Epithelial cell of esophagus (primary cell): ENCODE results near the gene DNAH8.

Experiments used
- DNase-seq: peaks from one replicate; pipeline ENCODE4 v3.0.0; 2010; ENCODE audit warnings: low read depth
- H3K4me3 ChIP-seq: 2 replicates; pipeline ENCODE4 v1.5.1; 2011; ENCODE audit warnings: mild to moderate bottlenecking, low read length, control low read depth
- TF ChIP-seq, protein P1 (sequence below): IDR thresholded peaks from 2 replicates; pipeline ENCODE4 v1.5.1; 2011; ENCODE audit warnings: low read depth, mild to moderate bottlenecking, low read length, control low read depth, inconsistent platforms; ENCODE audit not compliant: insufficient read depth; ENCODE audit errors: missing control alignments

Gene DNAH8

DNA sequence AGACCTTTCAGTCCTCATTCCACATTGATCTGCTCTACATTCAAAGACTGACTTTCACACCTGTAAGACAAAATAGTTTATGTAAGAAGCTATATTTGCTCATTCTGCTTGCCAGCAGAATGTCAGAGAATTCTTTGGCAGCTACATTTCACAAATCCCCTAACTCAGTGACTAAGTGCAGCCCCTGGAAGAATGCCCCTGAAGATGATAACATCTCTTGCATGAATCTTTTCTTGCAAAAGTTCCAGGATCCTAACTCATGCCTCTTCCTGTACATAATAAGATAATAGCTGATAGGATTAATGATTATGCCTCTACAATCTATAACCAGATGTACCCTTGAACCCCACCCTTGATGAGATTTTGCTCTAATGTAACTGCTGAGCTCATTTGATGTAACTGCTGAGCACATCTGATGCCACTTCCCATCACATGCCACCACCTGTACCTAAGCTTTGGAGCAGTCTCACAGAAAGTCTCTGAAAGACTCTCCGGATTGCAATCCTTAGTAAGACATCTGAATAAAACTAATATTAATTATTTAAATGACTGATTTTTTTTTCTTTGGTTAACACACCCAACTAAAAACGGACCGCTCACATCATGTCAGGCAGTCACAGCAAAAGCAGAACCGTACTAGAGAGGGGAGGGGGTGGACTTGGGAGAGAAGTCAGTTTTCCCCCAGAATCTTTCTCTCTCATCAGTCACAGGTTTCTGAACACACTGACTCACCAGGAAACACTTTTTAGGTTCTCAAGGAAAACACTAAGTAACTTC is 684 bp upstream of the DNAH8 start:
- peak; percentile 14 for DNase-seq
- TF ChIP-seq, protein P1, sequence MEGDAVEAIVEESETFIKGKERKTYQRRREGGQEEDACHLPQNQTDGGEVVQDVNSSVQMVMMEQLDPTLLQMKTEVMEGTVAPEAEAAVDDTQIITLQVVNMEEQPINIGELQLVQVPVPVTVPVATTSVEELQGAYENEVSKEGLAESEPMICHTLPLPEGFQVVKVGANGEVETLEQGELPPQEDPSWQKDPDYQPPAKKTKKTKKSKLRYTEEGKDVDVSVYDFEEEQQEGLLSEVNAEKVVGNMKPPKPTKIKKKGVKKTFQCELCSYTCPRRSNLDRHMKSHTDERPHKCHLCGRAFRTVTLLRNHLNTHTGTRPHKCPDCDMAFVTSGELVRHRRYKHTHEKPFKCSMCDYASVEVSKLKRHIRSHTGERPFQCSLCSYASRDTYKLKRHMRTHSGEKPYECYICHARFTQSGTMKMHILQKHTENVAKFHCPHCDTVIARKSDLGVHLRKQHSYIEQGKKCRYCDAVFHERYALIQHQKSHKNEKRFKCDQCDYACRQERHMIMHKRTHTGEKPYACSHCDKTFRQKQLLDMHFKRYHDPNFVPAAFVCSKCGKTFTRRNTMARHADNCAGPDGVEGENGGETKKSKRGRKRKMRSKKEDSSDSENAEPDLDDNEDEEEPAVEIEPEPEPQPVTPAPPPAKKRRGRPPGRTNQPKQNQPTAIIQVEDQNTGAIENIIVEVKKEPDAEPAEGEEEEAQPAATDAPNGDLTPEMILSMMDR: no peak
- no peak overlapping the region for H3K4me3 ChIP-seq

DNA sequence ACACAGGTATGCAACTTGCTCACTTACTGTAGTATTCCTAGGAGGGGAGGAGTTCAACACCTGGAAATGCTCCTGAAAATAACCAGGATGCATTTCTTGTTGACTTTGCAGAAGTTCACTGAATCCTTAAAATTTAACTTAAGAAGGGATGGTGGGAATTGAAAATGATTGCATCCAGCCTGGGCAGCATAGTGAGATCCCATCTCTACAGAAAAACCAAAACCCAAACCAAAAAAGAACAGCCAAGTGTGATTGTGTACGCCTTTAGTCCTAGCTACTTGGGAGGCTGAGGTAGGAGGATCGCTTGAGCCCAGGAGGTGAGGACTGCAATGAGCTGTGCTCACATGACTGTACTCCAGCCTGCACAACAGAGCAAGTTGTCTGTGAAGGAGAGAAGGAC is 1.7 kb downstream of the DNAH8 start:
- no peak overlapping the region for H3K4me3 ChIP-seq
- DNase-seq: no peak
- TF ChIP-seq, protein P1: no peak

DNA sequence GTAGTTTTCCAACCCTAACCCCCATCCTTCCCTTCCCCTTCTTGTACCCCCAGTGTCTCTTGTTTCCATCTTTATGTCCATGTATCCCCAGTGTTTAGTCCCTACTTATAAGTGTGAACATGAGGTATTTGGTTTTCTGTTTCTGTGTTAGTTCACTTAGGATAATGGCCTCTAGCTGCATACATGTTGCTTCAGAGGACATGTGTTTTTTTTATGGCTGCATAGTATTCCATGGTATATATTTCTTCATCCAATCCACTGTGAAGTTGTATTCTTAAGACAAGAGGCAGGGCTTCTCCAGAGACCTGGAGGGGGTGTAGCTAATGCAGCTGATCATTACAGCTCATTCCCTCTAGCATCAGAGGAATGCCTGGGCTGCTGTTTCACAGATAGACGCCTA is 4.2 kb downstream of the DNAH8 start:
- TF ChIP-seq, protein P1: no peak
- no peak for DNase-seq
- H3K4me3 ChIP-seq: no peak overlapping the region

DNA sequence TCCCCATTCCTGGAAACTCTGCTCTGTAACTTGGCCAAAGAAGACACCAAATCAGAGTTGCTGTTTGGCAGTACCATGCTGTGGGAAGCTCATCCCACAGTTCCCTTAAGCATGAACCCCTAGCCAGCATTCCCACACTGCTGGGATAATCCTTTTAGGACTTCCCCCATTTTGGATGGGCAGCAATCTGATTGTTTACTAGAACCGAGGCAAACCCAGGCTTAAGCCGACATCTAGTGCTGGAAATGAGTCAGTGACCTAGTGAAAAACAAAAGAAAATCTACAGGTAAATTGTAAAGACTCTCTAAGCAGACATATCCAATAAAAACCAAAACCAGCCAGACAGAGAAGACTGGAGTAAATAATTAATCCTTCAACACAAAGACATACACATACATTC is 5.2 kb downstream of the DNAH8 start:
- peak; percentile 45 for DNase-seq
- TF ChIP-seq, protein P1: peak; percentile 45
- H3K4me3 ChIP-seq: no peak overlapping the region

DNA sequence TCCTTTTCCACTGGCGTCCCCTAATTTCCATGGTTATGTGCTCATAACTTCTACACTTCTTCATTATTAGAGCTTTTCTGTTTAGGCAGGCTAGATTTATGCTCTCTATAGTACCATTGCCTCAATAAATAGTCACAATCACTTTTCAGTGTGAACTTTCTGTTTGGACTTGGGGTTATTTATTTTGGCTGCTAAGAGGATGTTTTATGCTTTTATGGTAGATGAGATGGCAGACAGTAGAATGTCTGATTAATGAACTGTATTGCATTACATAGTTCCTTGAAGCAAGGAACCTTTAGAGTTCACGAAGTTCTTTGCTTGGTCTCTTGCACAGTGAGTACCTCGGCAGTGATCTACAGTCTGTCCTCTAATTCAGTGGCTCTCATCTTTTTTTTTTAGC is 6.9 kb downstream of the DNAH8 start:
- no peak for DNase-seq
- no peak overlapping the region for H3K4me3 ChIP-seq
- TF ChIP-seq, protein P1: no peak

DNA sequence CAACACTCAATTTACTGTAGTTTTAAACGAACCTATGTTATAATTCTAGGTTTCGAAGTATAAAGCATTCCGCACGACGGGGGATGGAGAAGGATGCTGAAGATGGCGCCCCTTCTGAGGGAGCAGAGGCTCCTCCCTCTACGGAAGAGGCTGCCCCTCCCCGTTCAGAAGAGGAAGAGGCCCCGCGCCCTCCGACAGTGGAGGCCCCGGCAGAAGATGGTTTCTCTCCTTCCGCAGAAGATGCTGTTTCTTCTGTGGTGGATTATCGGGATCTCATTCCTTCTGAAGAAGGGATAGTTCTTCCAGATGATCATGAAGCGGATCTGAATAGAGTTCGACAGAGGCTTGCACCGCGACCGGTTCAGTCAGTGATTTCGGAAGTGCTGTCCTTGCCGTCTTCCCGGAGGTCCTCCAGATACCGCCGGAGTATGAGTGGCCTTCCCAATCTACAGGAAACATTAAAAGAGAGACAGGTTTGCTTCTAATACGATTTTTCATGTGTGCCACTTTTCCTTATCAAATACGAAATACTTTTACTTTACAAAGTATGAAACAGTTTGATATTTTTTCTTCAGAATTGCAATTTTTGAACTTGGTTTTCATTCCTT is 7.7 kb downstream of the DNAH8 start:
- no peak overlapping the region for H3K4me3 ChIP-seq
- TF ChIP-seq, protein P1: no peak
- no peak for DNase-seq

DNA sequence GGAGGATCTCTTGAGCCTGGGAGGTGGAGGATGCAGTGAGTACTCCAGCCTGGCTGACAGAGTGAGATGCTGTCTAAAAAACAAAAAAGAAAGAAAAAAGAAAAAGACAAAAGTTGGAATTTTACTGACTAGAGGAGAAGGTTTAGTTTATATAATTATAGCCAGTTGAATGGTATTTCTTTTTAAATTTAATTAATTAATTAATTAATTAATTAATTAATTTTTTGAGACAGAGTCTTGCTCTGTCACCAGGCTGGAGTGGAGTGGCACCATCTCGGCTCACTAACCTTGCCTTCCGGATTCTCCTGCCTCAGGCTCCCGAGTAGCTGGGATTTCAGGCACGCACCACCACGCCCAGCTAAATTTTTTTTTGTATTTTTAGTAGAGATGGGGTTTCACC is 8.7 kb downstream of the DNAH8 start:
- DNase-seq: no peak
- no peak overlapping the region for H3K4me3 ChIP-seq
- TF ChIP-seq, protein P1: no peak
